IPS-15b (cell line): ENCODE measurements around the gene CALHM3.

Experiments used
- H3K27me3 ChIP-seq: one replicate; pipeline ENCODE4 v1.6.1; 2013; ENCODE audit warnings: low read length; ENCODE audit not compliant: control insufficient read depth, insufficient read depth
- H3K36me3 ChIP-seq: one replicate; pipeline ENCODE4 v1.6.1; 2013; ENCODE audit warnings: low read length; ENCODE audit not compliant: control insufficient read depth, insufficient read depth
- H3K4me1 ChIP-seq: one replicate; pipeline ENCODE4 v1.6.1; 2013; ENCODE audit warnings: mild to moderate bottlenecking, low read length; ENCODE audit not compliant: control insufficient read depth, insufficient read depth
- H3K4me3 ChIP-seq: one replicate; pipeline ENCODE4 v1.5.1; 2013; ENCODE audit warnings: low read depth, low read length
- H3K9ac ChIP-seq: one replicate; pipeline ENCODE4 v1.6.1; 2013; ENCODE audit warnings: low read depth, mild to moderate bottlenecking, low read length
- H3K9me3 ChIP-seq: one replicate; pipeline ENCODE4 v1.6.1; 2013; ENCODE audit warnings: mild to moderate bottlenecking, low read length; ENCODE audit not compliant: control insufficient read depth, insufficient read depth

CALHM3 gene

GRCh38 chr10:103499881-103500280, 20.8 kb upstream of the CALHM3 start:
- H3K27me3 ChIP-seq, result peaks cover 20% of the 10 kb centered on the region

GRCh38 chr10:103498936-103499638, 20.0 kb upstream of the CALHM3 start:
- Histone ChIP-seq H3K27me3 (peaks cover 25% of the 10 kb centered on the region), H3K9ac (no peak overlapping the region), H3K36me3 (no peaks in the 10 kb centered on the region), H3K9me3 (no peaks in the 10 kb centered on the region), H3K4me3 (no peak overlapping the region), H3K4me1 (no peaks in the 10 kb centered on the region)

More at GRCh38 chr10:103499881-103500280, 20.8 kb upstream of the CALHM3 start:
- no peaks in the 10 kb centered on the region for H3K9me3 ChIP-seq
- no peak overlapping the region for H3K9ac ChIP-seq
- H3K4me1 ChIP-seq, result no peaks in the 10 kb centered on the region
- no peak overlapping the region for H3K4me3 ChIP-seq
- H3K36me3 ChIP-seq, result no peaks in the 10 kb centered on the region

DNA sequence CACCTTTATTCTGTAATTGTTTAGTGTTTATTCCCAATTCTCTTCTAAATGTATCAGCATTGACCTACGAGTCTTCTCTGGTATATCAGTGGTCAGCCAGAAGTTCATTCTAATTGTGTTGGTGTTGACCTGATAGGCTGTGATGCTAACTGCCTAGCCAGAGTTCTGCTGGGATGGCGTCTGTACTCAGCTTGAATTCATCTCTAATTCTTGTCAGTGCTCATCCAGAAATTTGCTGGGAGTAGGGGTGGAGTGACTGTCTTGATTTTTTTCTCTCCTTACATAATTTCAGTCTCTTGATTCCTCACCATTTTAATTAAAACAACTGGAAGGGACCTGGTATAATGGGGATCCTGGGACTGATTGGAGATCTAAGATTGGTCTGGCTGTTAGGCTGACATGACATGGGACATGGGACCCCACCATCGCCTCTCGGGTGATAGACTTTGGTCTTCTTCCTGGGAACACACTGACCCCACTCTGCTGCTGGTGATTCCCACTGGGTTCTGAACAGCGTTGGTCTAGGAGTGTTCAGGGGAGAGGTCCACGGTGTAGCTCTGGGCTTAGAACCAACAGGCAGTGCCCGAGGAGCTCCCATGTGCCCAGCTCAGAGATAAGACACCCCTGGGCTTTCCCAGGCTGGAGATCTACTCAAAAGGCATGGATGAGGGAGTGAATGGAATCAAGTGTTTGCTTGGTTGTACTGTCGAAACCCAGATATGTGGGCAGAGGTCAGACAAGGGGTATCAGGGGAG, 18.3 kb upstream of the CALHM3 start:
- no peaks in the 10 kb centered on the region for H3K36me3 ChIP-seq
- H3K9ac ChIP-seq, result no peak overlapping the region
- H3K4me3 ChIP-seq, result no peak overlapping the region
- H3K27me3 ChIP-seq, result peaks cover 36% of the 10 kb centered on the region
- H3K4me1 ChIP-seq, result peaks cover 2% of the 10 kb centered on the region
- H3K9me3 ChIP-seq, result no peaks in the 10 kb centered on the region

DNA sequence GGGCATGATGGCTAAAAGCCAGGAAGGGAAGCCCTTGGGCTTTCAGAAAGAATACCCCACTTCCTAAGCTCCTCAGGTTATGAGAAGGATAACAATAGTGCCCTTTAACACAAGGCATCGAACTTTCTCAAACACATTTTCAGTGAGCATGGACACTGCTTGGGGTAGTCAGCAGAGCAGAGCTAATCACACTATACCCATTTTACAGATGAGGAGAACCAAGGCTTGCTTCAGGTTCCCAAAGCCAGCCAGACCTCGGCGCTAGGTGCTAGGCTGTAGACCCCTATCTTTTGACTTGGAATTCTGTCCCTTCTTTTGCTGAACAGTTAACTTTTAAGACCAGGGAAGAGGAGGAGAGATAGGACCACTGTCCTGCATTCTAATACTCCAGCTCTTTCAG, 16.3 kb upstream of the CALHM3 start:
- H3K27me3 ChIP-seq, result peaks cover 46% of the 10 kb centered on the region
- H3K9ac ChIP-seq, result no peak overlapping the region
- H3K4me1 ChIP-seq, result peaks cover 2% of the 10 kb centered on the region
- H3K4me3 ChIP-seq, result no peak overlapping the region
- H3K9me3 ChIP-seq, result no peaks in the 10 kb centered on the region
- no peaks in the 10 kb centered on the region for H3K36me3 ChIP-seq

DNA sequence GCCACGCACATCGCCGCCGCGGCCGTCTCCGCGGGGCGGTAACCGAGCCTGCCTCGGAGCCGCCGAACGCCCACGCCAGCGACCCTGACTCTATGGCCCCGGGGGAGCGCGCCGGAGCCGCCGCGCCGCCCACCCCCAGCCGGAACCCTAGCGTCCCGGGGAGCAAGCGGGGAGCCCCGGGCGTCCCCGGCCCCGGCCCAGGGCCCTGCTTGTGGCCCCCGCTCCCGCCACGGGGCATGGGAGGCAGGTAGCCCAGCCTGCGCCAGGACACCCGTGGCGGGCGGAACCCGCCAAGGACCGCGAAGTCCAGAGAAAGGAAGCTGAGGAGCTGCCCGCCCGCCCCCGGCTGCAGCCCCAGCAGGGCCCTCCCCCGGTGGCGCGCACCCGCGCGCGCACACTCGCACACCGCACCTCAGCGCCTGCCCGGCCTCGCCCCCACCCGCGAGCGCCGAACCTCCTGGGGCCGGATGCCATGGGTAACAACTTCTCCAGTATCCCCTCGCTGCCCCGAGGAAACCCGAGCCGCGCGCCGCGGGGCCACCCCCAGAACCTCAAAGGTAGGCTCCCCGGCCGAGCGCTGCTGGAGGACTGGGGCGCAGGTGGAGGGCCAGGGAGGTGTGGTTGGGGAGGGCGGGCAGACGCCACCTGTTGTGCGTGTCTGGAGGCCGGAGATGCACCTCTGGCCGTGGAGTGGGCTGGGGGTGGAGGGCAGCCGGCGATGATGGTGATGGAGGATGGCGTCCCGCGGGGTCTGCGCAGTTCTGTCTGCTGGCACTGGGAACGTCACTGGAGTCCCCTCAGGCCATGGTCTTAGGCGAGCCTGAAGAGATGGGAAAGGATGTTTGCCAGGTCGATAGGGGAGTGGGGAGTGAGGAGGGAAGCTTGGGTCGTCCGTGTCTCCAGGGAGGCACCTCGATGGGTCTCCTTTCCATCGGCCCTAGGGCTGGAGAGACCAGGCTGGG, 15.2 kb upstream of the CALHM3 start:
- Histone ChIP-seq H3K36me3 (no peaks in the 10 kb centered on the region), H3K9me3 (no peaks in the 10 kb centered on the region), H3K27me3 (peaks cover 46% of the 10 kb centered on the region), H3K4me3 (peak overlapping the region; percentile 72), H3K4me1 (peaks cover 2% of the 10 kb centered on the region), H3K9ac (no peak overlapping the region)

GRCh38 chr10:103493362-103493915, 14.4 kb upstream of the CALHM3 start, which contains the start of gene NEURL1:
Gene NEURL1 (plus strand): TSS chr10:103493705. CDS start chr10:103494388, 683 bp downstream.
- no peaks in the 10 kb centered on the region for H3K9me3 ChIP-seq
- no peak within 1 kb of the TSS for H3K9ac ChIP-seq
- peak within 1 kb of the TSS; percentile 72 for H3K4me3 ChIP-seq
- H3K36me3 ChIP-seq, result no peaks in the 10 kb centered on the region
- H3K4me1 ChIP-seq, result peaks cover 2% of the 10 kb centered on the region
- H3K27me3 ChIP-seq, result peaks cover 46% of the 10 kb centered on the region

- Histone ChIP-seq H3K9ac (no peak overlapping the region), H3K4me1 (peaks cover 2% of the 10 kb centered on the region), H3K36me3 (no peaks in the 10 kb centered on the region), H3K27me3 (peaks cover 46% of the 10 kb centered on the region), H3K9me3 (no peaks in the 10 kb centered on the region), H3K4me3 (peak overlapping the region; percentile 46)
These were observed 13.7 kb upstream of the CALHM3 start for GRCh38 chr10:103492655-103493261.

DNA sequence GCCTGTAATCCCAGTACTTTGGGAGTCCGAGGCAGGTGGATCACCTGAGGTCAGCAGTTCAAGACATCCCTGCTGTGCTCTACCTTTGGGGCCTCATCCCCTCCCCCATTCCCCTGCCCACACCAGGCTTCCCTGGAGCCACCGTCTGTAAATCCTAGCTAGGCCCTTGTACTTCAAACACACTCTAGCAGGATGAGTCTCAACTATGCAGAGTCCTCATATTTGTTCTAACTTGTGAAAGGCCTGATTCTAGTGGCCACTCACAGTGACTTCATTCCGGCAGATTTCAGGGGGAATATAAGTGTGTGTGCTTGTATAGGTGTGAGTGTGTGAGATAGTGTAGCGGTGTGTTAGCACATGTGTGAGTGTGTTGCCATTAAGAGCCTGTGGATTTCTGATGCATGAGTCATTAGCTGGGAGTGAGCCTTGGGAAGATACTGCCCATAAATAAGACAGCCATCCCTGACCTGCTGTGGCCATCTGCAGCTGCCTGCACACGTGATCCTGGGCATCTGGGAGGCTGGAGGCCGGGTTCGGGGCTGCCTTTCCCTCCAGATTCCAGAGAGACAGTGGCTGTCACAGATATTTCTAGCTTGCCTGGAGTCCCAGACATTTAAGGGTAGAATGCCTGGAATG, 12.8 kb upstream of the CALHM3 start:
- Histone ChIP-seq H3K9ac (no peak overlapping the region), H3K27me3 (peaks cover 42% of the 10 kb centered on the region), H3K4me3 (no peak overlapping the region)

GRCh38 chr10:103490986-103491314, 11.9 kb upstream of the CALHM3 start:
- Histone ChIP-seq H3K4me3 (no peak overlapping the region), H3K4me1 (peaks cover 2% of the 10 kb centered on the region), H3K9me3 (no peaks in the 10 kb centered on the region), H3K36me3 (no peaks in the 10 kb centered on the region), H3K27me3 (peaks cover 37% of the 10 kb centered on the region), H3K9ac (no peak overlapping the region)

More for the DNA sequence above, 12.8 kb upstream of the CALHM3 start:
- Histone ChIP-seq H3K4me1 (peaks cover 2% of the 10 kb centered on the region), H3K9me3 (no peaks in the 10 kb centered on the region), H3K36me3 (no peaks in the 10 kb centered on the region)

DNA sequence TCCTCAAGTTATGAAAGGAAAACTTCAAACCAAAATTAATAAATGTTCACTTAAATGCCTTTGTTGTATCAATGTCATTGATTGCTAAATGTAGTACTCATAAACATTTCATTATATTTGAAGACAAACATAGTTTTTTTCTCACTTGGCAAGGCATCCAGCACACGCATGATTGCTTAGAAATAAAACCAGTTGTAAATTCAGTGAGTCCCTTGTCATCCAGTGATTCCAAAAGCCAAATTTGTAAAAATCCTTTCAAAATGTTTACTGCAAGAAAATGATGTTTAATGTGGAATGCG, 8.3 kb upstream of the CALHM3 start:
- H3K36me3 ChIP-seq, result no peaks in the 10 kb centered on the region
- no peak overlapping the region for H3K9ac ChIP-seq
- H3K4me3 ChIP-seq, result no peak overlapping the region
- no peaks in the 10 kb centered on the region for H3K4me1 ChIP-seq
- H3K9me3 ChIP-seq, result no peaks in the 10 kb centered on the region
- H3K27me3 ChIP-seq, result peaks cover 10% of the 10 kb centered on the region
